HG03575 (cell line): Measurements from ENCODE around the gene ARHGAP10.

Experiments
- ATAC-seq: cut with Tn5 transposase; IDR thresholded peaks from one replicate; pipeline ENCODE4 v1.9.1; 2021; ENCODE audit not compliant: unreplicated experiment, insufficient number of reproducible peaks, low FRiP score; ENCODE audit errors: extremely low read depth

Gene ARHGAP10

DNA sequence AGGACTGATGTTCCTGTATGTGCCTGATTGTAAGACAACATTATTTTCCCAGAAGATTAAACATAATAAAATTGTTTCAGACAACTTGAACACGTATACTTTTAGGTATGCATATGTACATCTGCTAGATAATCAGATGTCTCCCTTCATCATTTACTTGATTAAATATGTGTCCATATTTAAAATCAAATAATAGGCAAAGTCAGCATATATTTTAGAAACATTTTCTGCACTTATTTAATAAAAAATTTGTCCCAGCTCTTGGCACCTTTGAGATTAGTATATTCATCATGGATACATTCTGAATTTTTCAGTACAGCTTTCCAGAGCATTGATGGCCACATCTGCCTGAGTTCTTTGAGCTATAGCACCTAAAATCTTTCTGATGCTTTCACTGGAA is 106.0 kb downstream of the ARHGAP10 start:
- ATAC-seq = no peak

DNA sequence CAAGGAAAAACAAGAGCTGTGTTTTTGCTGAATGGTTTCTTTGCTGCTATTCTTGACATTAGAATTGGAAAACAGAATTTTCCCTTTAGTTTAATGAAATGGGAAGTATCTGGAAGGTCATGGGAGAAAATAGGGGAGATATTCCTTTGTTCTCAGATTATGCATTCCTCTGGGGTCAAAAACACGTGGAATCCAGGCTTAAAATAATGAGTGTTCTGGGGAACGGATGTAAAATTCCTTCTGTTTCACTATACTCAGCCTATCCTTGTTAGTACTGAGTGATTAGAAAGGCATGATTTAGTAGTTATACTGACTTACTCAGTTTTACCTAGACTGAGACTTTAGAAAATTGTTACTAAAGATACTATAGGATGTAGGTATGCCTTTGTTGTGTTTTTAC is 107.3 kb downstream of the ARHGAP10 start:
- no peak for ATAC-seq

DNA sequence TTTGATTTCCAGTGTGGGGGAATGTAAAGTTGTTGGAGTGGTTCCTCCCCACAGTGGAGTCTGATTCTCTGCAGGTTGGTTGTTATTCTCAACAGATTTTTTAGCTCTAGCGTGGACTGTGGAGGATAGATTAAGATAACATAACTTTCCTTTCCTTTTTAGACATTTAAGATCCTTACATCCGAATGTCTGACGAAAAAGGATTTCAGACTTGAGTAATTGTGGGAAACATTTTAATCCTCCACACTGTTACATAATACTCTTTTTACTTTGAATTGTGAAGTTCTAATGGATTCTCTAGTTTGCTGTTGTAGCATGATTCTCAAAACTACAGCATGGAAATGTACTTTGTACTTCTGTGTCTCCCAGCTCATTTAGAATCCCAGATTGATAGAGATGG is 107.8 kb downstream of the ARHGAP10 start:
- no peak for ATAC-seq

DNA sequence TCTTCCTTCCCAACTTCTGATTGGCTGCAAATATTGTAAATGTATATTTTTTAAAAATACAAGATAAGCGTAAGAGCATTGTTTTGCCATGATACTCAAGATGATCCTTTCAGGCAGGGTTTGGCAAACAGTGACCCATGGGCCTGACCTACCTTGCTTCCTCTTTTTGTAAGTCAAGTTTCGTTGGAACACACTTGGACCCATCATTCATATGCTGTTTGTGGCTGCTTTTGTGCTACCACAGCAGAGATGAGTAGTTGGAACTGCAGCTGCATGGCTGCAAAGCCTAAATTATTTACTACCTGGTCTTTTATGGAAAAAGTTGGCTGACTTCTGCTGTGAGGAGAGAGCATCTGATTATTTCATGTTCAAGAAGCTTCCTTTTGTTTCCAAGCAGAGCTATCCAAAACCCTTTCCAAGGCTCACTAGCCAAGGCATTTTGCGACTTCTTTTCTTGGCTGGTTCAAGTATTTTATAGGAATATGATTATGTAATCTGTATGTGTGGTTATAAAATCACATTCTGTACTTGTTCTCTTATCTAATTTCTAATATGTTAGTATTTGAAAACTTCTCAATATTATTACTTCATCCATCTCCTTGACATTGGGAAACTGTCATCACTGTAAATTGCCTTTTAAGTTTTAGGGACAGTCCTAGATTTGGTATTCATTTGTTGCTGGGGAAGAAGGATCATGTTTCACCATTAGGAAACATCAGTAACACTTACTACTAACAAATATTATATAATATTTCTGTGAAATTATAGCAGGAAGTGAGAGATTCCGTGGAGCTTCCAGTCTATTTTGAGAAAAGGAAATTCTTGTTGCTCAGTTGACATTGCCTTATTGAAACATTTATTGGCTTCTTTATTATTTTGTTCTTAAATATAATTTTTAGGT is 109.2 kb downstream of the ARHGAP10 start:
- peak; percentile 44 for ATAC-seq

DNA sequence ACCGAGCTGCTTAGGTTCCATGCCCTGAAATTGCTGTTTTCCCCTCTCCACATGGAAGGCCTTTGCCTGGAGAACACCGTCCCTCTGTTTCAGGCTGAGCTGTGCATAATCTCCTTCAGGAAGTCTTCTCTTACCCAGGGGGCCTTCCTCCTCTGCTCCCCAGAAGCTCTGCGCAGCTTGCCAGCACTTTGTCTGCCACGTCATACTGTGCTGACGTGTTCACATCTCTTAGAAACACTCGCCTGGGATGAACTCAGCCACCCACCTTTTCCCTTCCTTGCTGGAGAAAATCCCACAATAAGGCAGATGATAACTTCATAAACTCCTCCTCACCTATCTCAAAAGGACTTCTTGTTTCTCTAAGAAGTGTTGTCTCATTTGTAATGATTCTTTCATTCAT is 110.7 kb downstream of the ARHGAP10 start:
- no peak for ATAC-seq

DNA sequence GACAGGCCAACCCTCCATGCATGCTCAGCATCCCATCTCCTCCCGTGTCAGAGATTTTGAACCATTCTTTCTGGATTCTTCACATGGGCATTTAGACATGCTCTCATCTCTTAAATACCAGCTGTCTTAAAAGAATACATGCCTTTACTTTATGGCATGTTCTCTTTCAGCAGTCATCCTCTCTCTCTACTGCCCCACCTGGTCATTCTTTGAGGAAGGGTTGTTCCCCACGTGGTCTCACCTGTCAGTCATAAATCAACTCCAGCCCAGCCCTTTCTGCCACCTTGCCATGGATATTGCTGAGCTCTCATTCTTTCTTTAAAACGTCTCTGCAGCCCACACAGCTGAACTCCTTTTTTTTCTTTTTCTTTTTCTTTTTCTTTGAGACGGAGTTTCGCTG is 111.3 kb downstream of the ARHGAP10 start:
- ATAC-seq = no peak

DNA sequence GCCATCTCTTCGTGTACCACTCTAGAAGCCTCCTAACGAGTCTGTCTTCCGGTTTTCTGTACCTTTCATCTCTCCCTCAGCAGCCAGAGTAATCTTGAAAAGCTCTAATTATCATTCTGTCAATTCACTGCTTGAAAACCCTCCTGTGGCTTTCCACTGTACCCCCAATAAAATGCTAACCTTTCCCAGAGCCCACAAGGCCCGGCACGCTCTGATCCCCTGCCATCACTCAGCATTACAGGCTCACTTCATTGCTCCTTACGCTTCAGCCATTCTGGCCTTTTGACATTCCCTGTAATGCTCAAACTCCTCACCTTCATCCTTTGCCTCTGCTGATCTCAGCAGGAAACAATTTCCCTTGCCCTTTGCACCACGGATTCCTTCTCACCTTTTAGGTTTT is 112.9 kb downstream of the ARHGAP10 start:
- no peak for ATAC-seq

DNA sequence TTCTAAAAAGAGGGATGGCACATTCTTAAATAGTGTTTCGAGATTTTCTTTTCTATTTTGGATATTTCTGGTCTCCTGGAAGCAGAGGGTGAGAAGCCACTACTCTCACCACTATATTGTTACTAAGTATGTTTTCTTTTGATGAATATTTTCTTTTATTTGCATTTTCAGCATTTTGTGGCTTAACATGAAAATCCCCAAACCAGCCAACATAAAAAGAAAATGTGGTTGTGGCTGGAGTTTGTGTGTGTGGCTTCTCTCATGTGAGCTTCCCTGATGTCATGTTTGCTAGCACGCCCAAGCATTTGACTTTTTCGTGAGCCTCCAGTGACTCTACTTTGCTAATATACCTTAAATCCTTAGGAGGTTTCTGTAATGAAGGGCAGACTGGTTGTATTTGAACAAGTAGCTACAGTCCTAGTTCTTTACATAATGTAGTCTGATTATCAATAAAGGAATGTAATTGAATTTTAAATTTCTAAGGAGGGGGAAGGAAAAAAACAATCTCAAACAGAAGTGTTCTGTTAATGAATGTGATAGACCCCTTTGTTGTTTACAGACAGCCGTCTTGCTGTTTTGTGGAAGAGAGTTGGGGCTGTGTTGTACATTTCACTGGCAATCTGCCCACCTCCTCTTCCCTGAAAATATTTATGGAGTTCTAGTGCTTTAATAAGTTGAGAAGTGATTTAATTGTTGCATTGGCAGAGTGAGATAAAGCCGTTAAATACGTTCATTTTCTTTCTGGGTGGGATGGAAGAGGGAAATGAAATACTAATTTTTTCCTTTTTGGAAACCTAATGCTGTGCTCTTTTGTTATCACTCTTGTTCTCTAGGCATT is 114.6 kb downstream of the ARHGAP10 start:
- peak; percentile 95 for ATAC-seq

DNA sequence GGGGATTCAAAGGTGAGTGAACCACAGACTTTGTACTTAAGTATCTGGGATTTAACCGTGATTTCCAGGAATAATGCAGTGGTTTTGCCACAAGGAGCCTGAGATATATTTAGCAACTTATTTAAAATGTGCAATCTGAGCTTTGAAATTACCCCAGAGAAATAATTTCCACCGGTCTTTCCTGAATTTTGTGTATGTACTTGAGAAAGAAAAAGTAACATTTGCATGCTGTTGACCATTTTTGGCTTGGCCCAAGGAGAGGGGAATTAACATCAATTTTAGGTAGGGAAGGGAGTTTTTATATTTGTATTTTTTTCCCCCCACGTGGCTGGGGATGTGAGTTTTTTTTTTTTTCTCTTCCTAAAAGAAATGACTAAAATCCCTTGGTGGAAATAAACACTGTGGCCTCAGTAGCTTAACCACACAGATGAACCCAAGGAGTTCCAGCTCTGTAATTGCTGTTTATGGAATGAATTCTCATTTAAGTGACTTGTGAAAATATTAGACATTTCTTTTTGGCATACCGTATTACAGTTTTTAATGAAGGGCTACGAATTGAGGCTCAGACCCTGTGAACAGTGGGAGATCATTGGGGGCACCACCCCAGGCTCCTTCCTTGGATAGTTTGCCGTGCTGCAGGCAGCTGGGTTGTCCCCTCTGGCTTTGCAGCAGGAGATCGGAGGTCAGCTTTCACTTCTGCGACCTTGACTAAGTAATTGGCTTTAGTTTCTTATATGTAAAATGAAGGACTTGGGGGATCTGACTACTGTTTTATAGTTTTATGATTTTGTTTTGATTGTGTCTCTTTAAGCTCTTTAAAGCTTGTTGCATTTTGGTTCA is 116.1 kb downstream of the ARHGAP10 start:
- no peak for ATAC-seq

DNA sequence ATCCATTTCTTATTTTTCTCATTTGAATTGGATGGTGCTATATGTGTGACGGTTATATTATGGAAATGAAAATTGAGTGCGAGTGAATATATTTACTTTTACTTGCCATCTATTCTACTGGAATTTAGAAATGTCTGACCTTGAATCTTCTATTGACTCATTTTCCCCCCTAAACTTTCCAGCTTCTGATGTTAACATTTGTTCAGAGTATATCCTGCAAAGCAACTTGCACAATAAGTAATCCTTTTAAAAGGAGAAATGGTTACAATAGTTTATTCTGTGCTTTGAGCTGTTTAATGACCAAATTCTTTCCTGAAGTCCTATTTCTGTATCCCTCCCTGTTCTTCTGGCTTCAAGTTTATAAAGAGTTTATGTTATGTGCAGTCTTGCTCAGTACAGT is 116.7 kb downstream of the ARHGAP10 start:
- ATAC-seq = no peak

DNA sequence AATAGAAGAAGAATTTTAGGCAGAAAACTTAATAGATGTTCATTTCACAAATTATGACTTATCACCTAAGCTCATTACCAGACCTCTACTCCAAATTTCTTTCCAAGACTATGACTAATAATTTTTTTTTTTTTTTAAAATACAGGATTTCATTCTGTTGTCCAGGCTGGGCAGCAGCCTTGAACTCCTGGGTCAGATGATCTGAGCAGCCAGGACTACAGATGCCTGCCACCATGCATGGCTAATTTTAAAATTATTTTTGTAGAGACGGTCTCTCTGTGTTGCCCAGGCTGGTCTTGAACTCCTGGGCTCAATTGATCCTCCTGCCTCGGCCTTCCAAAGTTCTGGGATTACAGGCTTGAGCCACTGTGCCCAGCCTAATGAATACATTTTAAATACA is 119.2 kb downstream of the ARHGAP10 start:
- no peak for ATAC-seq

DNA sequence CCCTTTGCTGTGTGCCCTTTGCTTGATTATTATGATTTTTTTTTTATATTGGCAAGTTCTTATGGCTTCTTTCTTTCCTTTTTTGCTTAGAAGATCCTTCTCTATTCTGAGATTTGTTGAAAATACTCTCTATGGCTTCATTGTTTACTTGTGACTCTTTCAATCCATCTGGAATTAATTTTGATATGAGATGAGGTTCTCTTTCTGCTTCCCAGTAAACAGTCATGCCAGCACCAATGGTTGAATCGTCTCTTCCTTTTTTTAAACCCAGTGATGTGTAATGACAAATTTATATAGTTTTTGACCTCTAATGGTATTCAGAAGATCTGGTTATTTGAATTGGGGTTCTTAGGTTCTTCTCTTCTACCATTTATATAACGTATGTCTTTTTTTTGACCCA is 121.8 kb downstream of the ARHGAP10 start:
- ATAC-seq = no peak

DNA sequence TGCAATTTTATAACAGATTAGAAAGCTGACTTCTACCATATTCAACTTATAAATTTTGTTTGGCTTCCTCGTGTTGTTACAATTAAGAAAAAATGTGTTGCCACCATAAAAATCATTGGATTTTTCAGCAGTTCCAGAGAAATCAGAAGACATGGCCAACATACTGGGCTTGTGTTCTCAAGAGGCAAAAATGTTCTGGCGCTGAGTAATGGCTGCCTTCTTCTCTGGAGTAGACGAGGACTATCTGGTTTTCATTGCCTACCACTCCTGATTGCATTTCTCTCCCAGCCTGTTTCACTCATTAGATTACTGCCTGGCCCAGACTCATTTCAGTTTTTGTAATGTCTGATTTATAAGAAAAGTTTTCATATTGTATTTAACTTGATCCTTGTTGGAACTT is 122.3 kb downstream of the ARHGAP10 start:
- ATAC-seq = no peak

DNA sequence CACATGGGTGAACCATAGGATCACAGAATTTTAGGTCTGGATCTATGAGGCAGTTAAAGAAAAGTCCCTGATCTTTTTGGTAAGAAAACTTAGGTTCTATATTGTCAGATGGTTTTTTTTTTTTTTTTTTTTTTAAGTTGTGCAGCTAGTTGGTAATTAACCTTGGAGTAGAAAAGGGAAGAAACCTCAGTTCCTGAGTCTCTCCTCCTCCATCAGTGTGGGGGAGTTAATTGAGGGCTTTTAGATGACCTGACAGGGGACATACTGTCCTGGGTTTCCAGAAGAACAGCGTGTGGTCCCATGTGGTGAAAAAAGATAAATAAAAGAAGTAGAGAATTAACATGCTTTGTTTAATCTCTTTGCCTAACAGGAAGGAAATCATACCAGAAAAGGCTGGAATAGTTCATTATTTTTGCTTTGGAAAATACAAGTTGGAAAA is 123.7 kb downstream of the ARHGAP10 start:
- ATAC-seq = no peak

DNA sequence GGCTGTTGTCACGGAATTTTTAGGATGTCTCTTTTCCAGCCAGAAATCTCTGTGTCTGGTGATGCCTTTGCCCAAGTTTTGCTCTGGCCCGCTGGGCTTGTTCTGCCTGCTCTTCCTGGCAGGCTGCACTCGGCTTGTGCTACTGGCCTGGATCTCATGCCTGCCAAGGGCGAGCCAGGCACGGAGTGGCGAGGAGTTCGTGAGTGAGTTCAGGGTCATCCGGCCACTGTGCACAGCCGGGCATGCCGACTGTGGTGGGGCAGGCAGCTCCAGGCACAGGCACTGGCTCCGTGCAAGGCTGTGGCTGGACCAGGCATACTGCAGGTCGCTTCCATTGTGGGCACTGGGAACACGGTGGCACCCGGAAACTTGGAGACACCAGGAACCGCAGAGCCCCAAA is 129.1 kb downstream of the ARHGAP10 start:
- ATAC-seq = no peak

DNA sequence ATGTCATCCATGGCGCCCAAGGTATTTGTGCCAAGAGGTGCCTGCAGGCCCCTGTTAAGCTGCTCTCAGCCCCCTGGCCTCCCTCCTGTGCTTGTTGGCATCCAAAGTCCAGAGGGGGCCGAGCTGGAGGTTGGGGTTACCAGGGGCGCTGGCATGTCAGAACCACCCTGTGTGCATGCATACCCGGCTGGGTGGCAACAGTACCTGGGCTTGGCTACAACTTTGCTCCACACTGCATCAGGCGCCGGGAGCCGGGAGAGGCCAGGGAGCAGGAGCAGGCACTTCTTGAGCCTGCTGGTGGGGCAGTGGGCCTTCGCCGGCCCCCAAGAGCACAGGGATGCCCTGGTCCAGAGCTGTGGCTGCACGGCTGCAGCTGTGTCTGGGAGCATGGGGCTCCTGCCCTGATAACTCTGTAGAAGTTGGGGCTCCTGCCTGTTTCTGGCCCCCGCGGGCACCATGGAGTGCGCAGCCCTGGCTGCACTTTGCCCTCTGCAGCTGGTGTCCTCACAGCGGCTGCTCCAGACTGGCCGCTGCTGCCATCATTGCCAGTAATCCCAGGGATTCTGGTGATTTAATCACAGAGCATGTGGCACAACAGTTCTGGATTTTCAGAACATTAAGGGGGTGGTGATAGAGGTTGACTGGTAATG is 130.3 kb downstream of the ARHGAP10 start:
- no peak for ATAC-seq

DNA sequence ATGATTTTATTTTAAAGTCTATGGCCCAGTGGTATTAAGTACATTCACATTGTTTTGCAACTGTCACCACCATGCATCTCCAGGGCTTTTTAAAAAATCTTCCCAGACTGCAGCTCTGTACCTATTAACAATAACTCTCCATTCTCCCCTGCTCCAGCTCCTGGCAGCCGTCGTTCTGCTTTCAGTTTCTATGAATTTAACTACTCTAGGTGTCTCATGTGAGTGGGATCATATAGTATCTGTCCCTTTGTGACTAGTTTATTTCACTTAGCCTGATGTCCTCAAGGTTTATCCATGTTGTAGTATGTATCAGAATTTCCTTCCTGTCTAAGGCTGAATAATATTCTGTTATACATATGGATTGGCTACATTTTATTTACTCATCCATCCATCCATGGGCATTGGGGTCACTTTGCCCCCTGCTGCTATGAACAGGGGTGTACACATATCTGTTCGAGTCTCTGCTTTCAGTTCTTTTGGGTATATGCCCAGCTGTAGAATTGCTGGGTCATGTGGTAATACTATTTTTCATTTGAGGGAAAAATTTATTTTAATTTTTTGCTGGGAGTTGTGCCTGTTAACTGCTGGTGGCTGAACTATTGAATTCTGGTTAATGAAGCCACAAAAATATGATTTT is 131.3 kb downstream of the ARHGAP10 start:
- no peak for ATAC-seq

DNA sequence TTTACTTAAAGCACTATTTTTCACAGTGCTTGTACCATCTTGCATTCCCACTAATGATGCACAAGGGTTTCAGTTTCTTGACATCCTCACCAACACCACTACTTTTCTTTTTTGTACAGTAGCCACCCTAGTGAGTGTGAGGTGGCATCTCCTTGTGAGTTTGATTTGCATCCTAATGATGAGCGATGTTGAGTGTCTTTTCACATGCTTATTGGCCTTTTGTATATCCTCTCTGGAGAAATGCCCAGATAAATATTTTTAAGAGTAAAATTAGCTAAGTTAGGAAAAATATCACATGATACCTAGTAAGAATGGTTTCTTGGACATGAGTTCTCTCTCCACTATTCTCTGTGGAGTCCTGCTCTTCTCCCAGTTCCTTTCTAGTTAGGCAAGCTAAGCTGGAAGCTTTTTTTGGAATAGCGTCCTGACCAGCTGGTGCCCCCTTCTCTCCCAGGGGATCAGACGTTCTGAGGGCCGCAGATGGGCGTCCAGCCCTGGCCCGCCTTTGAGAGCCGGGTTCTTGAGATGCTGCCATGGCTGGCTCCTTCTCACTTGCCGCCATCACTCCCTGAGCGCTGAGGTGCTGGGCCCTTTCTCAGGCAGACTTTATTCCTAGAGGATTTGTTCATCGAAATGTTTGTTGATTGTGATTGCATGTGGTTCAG is 132.1 kb downstream of the ARHGAP10 start:
- no peak for ATAC-seq
